ENCODE measurements around the gene BTBD19.

- TF ChIP-seq, protein P1, sequence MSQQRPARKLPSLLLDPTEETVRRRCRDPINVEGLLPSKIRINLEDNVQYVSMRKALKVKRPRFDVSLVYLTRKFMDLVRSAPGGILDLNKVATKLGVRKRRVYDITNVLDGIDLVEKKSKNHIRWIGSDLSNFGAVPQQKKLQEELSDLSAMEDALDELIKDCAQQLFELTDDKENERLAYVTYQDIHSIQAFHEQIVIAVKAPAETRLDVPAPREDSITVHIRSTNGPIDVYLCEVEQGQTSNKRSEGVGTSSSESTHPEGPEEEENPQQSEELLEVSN (IDR thresholded peaks at IDR 0.05; ENCODE audit: borderline replicate concordance, low read depth), result no peak
- TF ChIP-seq CTCF (IDR thresholded peaks at IDR 0.05), result no peak
- TF ChIP-seq POLR2AphosphoS2 (conservative IDR thresholded peaks at IDR 0.05; ENCODE audit: low read length), result no peak
- TF ChIP-seq REST (IDR thresholded peaks at IDR 0.05), result no peak
- TF ChIP-seq EP300 (IDR thresholded peaks at IDR 0.05), result no peak
- TF ChIP-seq JUN (IDR thresholded peaks at IDR 0.05), result no peak
- TF ChIP-seq SREBF2 (IDR thresholded peaks at IDR 0.05), result no peak
- TF ChIP-seq POLR2A (IDR thresholded peaks at IDR 0.05; ENCODE audit: low read length), result no peak
- TF ChIP-seq RAD21 (conservative IDR thresholded peaks at IDR 0.05 in 1 of 2, IDR thresholded peaks at IDR 0.05 in 1 of 2), result no peak
- TF ChIP-seq MAZ (IDR thresholded peaks at IDR 0.05; ENCODE audit: borderline replicate concordance, low read depth, low read length), result no peak
- TF ChIP-seq CHD4 (IDR thresholded peaks at IDR 0.05; ENCODE audit: borderline replicate concordance), result no peak
- TF ChIP-seq RNF2 (IDR thresholded peaks at IDR 0.05; ENCODE audit: borderline replicate concordance, low read depth), result no peak
- no peak for TF ChIP-seq ESRRA (IDR thresholded peaks at IDR 0.05; ENCODE audit: borderline replicate concordance, low read length)
These were observed 39.5 kb downstream of the BTBD19 start for GRCh38 chr1:44847845-44848244.
